Pancreas (tissue), 10 donors: ENCODE results near the gene SRRT. TPM values are rescaled to one million over a fixed set of nuclear protein-coding genes. Genes with fewer than 3 reads are reported as not detected.

Source experiments
- ATAC-seq, 4 donors: fragments of 200-7000 bp; cut with Tn5 transposase; one replicate each; pipeline versions ENCODE4 v1.8.0 to v1.9.1; 2020; ENCODE audit warnings: mild to moderate bottlenecking in 4 of 4, moderate library complexity in 4 of 4
- DNase-seq, 6 donors: peaks; one replicate each; pipeline ENCODE4 v3.0.0-alpha.2; 2020
- FAIRE-seq: peaks from 2 replicates; lab custom pipeline; 2012; peaks lifted over from hg19 to GRCh38; lab: Jason Lieb, UNC
- H3K27ac ChIP-seq, 4 donors: fragments of 200-600 bp; sonication (generic); 1 replicate in 3 of 4; 2 replicates in 1 of 4; pipeline versions ENCODE4 v1.5.0 to v1.8.0; 2020
- H3K27me3 ChIP-seq, 4 donors: fragments of 200-600 bp; one replicate each; pipeline ENCODE4 v1.8.0; 2021
- H3K36me3 ChIP-seq, 3 donors: fragments of 200-600 bp; sonication (generic) in 1 of 3; one replicate each; pipeline versions ENCODE4 v1.5.0 to v1.8.0; 2020 to 2021
- H3K4me1 ChIP-seq, 3 donors: fragments of 200-600 bp; one replicate each; pipeline ENCODE4 v1.8.0; 2021
- H3K4me3 ChIP-seq, 4 donors: fragments of 200-600 bp; sonication (generic) in 2 of 4; one replicate each; pipeline versions ENCODE4 v1.5.0 to v1.8.0; 2020 to 2021
- H3K9me3 ChIP-seq, 4 donors: fragments of 200-600 bp; one replicate each; pipeline ENCODE4 v1.8.0; 2021
- CTCF ChIP-seq, 4 donors: fragments of 200-600 bp; sonication (generic) in 3 of 4; IDR thresholded peaks; one replicate each; pipeline versions ENCODE4 v1.5.0 to v1.8.0; 2021; ENCODE audit warnings: antibody characterized with exemption in 4 of 4
- WGBS, 2 donors: extraction: QIAGEN DNeasy Blood & Tissue Kit; methylation state at CpG; one replicate each; pipeline ENCODE4 v1.1.7; 2013; 5-methylcytosine and 5-hydroxymethylcytosine counted together
- intact Hi-C, 3 donors: fragments of 100-400 bp; cut with DNase I; formaldehyde crosslinking; loops; one replicate each; pipeline versions ENCODE4 v1.11.1 to v1.14.2; 2022
- polyA plus RNA-seq, 2 donors: library from polyadenylated mRNA; stranded (reverse); fragments of 200-250 nt; gene quantifications; one replicate each; pipeline ENCODE4 v1.2.3, GENCODE V29; 2013
- total RNA-seq, 6 donors: library from RNA; stranded (reverse); fragmentation: NEBNext Ultra II Directional in 4 of 6; extraction: Animal tissue kit (Norgen Biotek cat#: 25700) in 4 of 6; gene quantifications; one replicate each; pipeline versions ENCODE4 v1.2.1 to v1.2.4, GENCODE V29; 2021 to 2023
- donor health status: healthy with polysubstance abuse.
- donor health status: DM: no; HTN: no; CAD: no; lungs with moderate emphysema.
- donor health status: DM: no; HTN: no; CAD: no.
- donor health status: control.
- donor health status: control.
- donor health status: Bipolar disorder and iron deficiency.
- donor health status: DM: yes; HTN: yes; CAD: no.
- donor health status: DM: no; HTN: no; CAD: no.
- donor health status: DM: no; HTN: no; CAD: no.
- donor health status: DM: yes; HTN: yes; CAD: no.

The SRRT gene
- total and polyA plus RNA-seq, 8 donors, result 39.2 to 179 (median 60.3) TPM

GRCh38 chr7:100888988-100889750, 14.3 kb downstream of the SRRT start, which contains the start of gene UFSP1:
UFSP1 (minus strand) TSS chr7:100889715; CDS start chr7:100889271, 444 bp downstream.
- no peaks in the 10 kb centered on the region for H3K9me3 ChIP-seq
- no peaks in the 10 kb centered on the region for H3K27me3 ChIP-seq
- TF ChIP-seq CTCF (IDR thresholded peaks at IDR 0.05), result no peak
- H3K36me3 ChIP-seq, result peaks cover 0 to 36% (median 14%) of the 10 kb centered on the region in 3 donors
- peak within 1 kb of the TSS; percentile 48 to 74 (median 68) for H3K4me3 ChIP-seq
- ATAC-seq (peak; percentile 57 to 68 (median 64)), FAIRE-seq (no peak), DNase-seq (peak in 2 of 6 donors; percentile 58 to 80)
- 2 to 3% methylated on average over 50 to 67 of the region's 73 CpGs for WGBS, 2 donors
- intact Hi-C loops, result no loop called here
- H3K4me1 ChIP-seq, result peaks cover 0 to 11% (median 10%) of the 10 kb centered on the region in 3 donors
- peak within 1 kb of the TSS; percentile 75 to 94 (median 84) for H3K27ac ChIP-seq

- peaks cover 0 to 19% (median 6%) of the 10 kb centered on the region in 3 donors for H3K36me3 ChIP-seq
- peak in 3 of 6 donors; percentile 17 to 79 (median 55) for DNase-seq
- peaks cover 5 to 16% (median 10%) of the 10 kb centered on the region in 3 donors for H3K4me1 ChIP-seq
- H3K9me3 ChIP-seq, result no peaks in the 10 kb centered on the region
- peak overlapping the region; percentile 75 to 94 (median 84) for H3K27ac ChIP-seq
- no peak for ATAC-seq
- H3K27me3 ChIP-seq, result no peaks in the 10 kb centered on the region
- no peak for TF ChIP-seq CTCF (IDR thresholded peaks at IDR 0.05)
- intact Hi-C loops, result loop anchor here in 2 of 3 donors (5.0 to 10.0 kb wide), 2 partner anchors 171 to 174 kb away; no protein-coding TSS in a partner anchor
- H3K4me3 ChIP-seq, result peak overlapping the region in 3 of 4 donors; percentile 48 to 73 (median 62)
- FAIRE-seq, result no peak
- WGBS, 2 donors, result 42 to 50% methylated on average over 36 to 43 of the region's 43 CpGs
These were observed 16.0 kb downstream of the SRRT start for GRCh38 chr7:100890653-100891567.

GRCh38 chr7:100891568-100892247, 16.8 kb downstream of the SRRT start:
- H3K4me1 ChIP-seq, result peaks cover 5 to 21% (median 10%) of the 10 kb centered on the region in 3 donors
- no peak for TF ChIP-seq CTCF (IDR thresholded peaks at IDR 0.05)
- H3K4me3 ChIP-seq, result no peak overlapping the region
- DNase-seq (no peak), FAIRE-seq (no peak), ATAC-seq (no peak)
- intact Hi-C loops, result loop anchor here in 2 of 3 donors (5.0 to 10.0 kb wide), 2 partner anchors 171 to 173 kb away; no protein-coding TSS in a partner anchor
- H3K27ac ChIP-seq, result no peak overlapping the region
- no peaks in the 10 kb centered on the region for H3K27me3 ChIP-seq
- peaks cover 0 to 11% (median 0%) of the 10 kb centered on the region in 3 donors for H3K36me3 ChIP-seq
- H3K9me3 ChIP-seq, result no peaks in the 10 kb centered on the region
- WGBS, 2 donors, result 78 to 80% methylated on average over 8 of the region's 8 CpGs
